SK-N-SH (cell line): ENCODE measurements around the gene NELFB. TPM values are rescaled to one million over a fixed set of nuclear protein-coding genes. Genes with fewer than 3 reads are reported as not detected.

ENCODE experiments used
- CTCF ChIA-PET: fragments of 300-600, 350-600 bp; formaldehyde crosslinking; extraction: SDS; loops from one replicate; lab custom pipeline; 2021; lab: Yijun Ruan, JAX
- POLR2A ChIA-PET: fragments of 350-600 bp; sonication (Branson Sonifier 250); formaldehyde crosslinking; extraction: SDS; loops from one replicate; lab custom pipeline; 2020; ENCODE audit warnings: antibody characterized with exemption, inconsistent platforms; lab: Yijun Ruan, JAX
- DNase-seq: peaks from one replicate; pipeline ENCODE4 v3.0.0; 2012
- H2AFZ ChIP-seq: fragments of 200-600 bp; sonication (generic); 2 replicates; pipeline ENCODE4 v1.8.1; 2016; ENCODE audit warnings: antibody characterized with exemption, mild to moderate bottlenecking, low read depth
- H3F3A ChIP-seq: fragments of 200-600 bp; sonication (generic); replicated peaks from 2 replicates; pipeline ENCODE3; 2016; ENCODE audit warnings: antibody characterized with exemption, mild to moderate bottlenecking; ENCODE audit not compliant: insufficient read depth
- H3K27ac ChIP-seq, 2 experiments: fragments of 200-500 bp in 1 of 2; fragments of 200-600 bp in 1 of 2; sonication (Bioruptor generic) in 1 of 2; sonication (generic), shearing (Covaris generic) in 1 of 2; 2 replicates each; pipeline versions ENCODE4 v1.5.1 to v1.6.1; 2014 to 2016; ENCODE audit warnings: low read depth in 2 of 2, inconsistent platforms in 1 of 2, low read length in 1 of 2, mild to moderate bottlenecking in 1 of 2, mixed read lengths in 1 of 2
- H3K27me3 ChIP-seq: fragments of 200-600 bp; sonication (generic), shearing (Covaris generic); 2 replicates; pipeline ENCODE4 v1.6.1; 2016; ENCODE audit warnings: mixed run types; ENCODE audit not compliant: insufficient read depth
- H3K36me3 ChIP-seq, 2 experiments: fragments of 200-500 bp in 1 of 2; fragments of 200-600 bp in 1 of 2; sonication (Bioruptor generic) in 1 of 2; sonication (generic) in 1 of 2; replicated peaks in 1 of 2; 2 replicates each; pipeline versions ENCODE3 to v1.5.1; 2014 to 2016; ENCODE audit warnings: low read length in 1 of 2, mild to moderate bottlenecking in 1 of 2; ENCODE audit not compliant: insufficient read depth in 2 of 2, control insufficient read depth in 1 of 2
- H3K4me1 ChIP-seq, 2 experiments: fragments of 200-500 bp in 1 of 2; fragments of 200-600 bp in 1 of 2; sonication (Bioruptor generic) in 1 of 2; sonication (generic), shearing (Covaris generic) in 1 of 2; 2 replicates each; pipeline versions ENCODE4 v1.5.1 to v1.6.1; 2014 to 2016; ENCODE audit warnings: low read depth in 1 of 2, low read length in 1 of 2, mixed run types in 1 of 2; ENCODE audit not compliant: insufficient read depth in 2 of 2, control insufficient read depth in 1 of 2
- H3K4me2 ChIP-seq: fragments of 200-600 bp; sonication (generic), shearing (Covaris generic); 2 replicates; pipeline ENCODE4 v1.6.1; 2017; ENCODE audit warnings: mixed run types
- H3K4me3 ChIP-seq, 2 experiments: fragments of 200-500 bp in 1 of 2; fragments of 200-600 bp in 1 of 2; sonication (Bioruptor generic) in 1 of 2; sonication (generic), shearing (Covaris generic) in 1 of 2; 2 replicates each; pipeline versions ENCODE4 v1.5.1 to v1.8.1; 2014 to 2016; ENCODE audit warnings: low read depth in 2 of 2, inconsistent platforms in 1 of 2, low read length in 1 of 2, mild to moderate bottlenecking in 1 of 2, mixed read lengths in 1 of 2, moderate library complexity in 1 of 2
- H3K79me2 ChIP-seq: fragments of 200-600 bp; sonication (generic); 2 replicates; pipeline ENCODE4 v1.8.1; 2017; ENCODE audit warnings: mild to moderate bottlenecking; ENCODE audit not compliant: insufficient read depth
- H3K9ac ChIP-seq: fragments of 200-600 bp; sonication (generic); 2 replicates; pipeline ENCODE4 v1.6.1; 2017; ENCODE audit warnings: mixed run types
- H3K9me2 ChIP-seq: fragments of 200-600 bp; sonication (generic); 2 replicates; pipeline ENCODE4 v1.6.1; 2017; ENCODE audit warnings: mixed run types
- H3K9me3 ChIP-seq: fragments of 200-600 bp; sonication (generic); 2 replicates; pipeline ENCODE4 v1.6.1; 2017; ENCODE audit warnings: mixed run types, mild to moderate bottlenecking, moderate library complexity
- H4K20me1 ChIP-seq: fragments of 200-600 bp; sonication (generic); 2 replicates; pipeline ENCODE4 v1.6.1; 2017; ENCODE audit warnings: mild to moderate bottlenecking, mixed run types; ENCODE audit not compliant: insufficient read depth
- CHD2 ChIP-seq: fragments of 150-350 bp; IDR thresholded peaks from 2 replicates; pipeline ENCODE4 v1.6.1; 2018; ENCODE audit warnings: low read length; ENCODE audit not compliant: partially characterized antibody
- ELF1 ChIP-seq: IDR thresholded peaks from 2 replicates; pipeline ENCODE4 v1.4.0; 2012
- EP300 ChIP-seq, 2 experiments: IDR thresholded peaks; 2 replicates each; pipeline versions ENCODE4 v1.4.0 to v1.6.1; 2012; ENCODE audit warnings: borderline replicate concordance in 1 of 2, low read depth in 1 of 2, low read length in 1 of 2
- EZH2phosphoT487 ChIP-seq: fragments of 200-600 bp; sonication (generic); IDR thresholded peaks from 2 replicates; pipeline ENCODE4 v1.6.1; 2017; ENCODE audit warnings: low read depth, mixed run types, mild to moderate bottlenecking, antibody characterized with exemption, moderate library complexity, borderline replicate concordance
- FOXM1 ChIP-seq: IDR thresholded peaks from 2 replicates; pipeline ENCODE4 v1.4.0; 2012; ENCODE audit warnings: low read depth, mild to moderate bottlenecking
- GATA2 ChIP-seq: sonication (generic); formaldehyde crosslinking; IDR thresholded peaks from 2 replicates; pipeline ENCODE4 v1.5.0; 2020; ENCODE audit warnings: mild to moderate bottlenecking, missing genetic modification reagents
- IRF3 ChIP-seq: fragments of 150-350 bp; IDR thresholded peaks from 2 replicates; pipeline ENCODE4 v1.6.1; 2016; ENCODE audit warnings: mild to moderate bottlenecking, low read depth, low read length
- JUND ChIP-seq: IDR thresholded peaks from 2 replicates; pipeline ENCODE4 v1.4.0; 2012
- MXI1 ChIP-seq: IDR thresholded peaks from 2 replicates; pipeline ENCODE4 v1.6.1; 2012; ENCODE audit warnings: mild to moderate bottlenecking, low read depth, low read length, improper control_type of control experiment
- NRF1 ChIP-seq: IDR thresholded peaks from 2 replicates; pipeline ENCODE4 v1.6.1; 2012; ENCODE audit warnings: low read depth, mild to moderate bottlenecking, low read length
- POLR2AphosphoS5 ChIP-seq: IDR thresholded peaks from 2 replicates; pipeline ENCODE4 v1.6.1; 2012; ENCODE audit warnings: low read depth, low read length
- RAD21 ChIP-seq: IDR thresholded peaks from 2 replicates; pipeline ENCODE4 v1.6.1; 2012; ENCODE audit warnings: mild to moderate bottlenecking, low read length
- RCOR1 ChIP-seq: fragments of 150-350 bp; IDR thresholded peaks from 2 replicates; pipeline ENCODE4 v1.6.1; 2017; ENCODE audit warnings: antibody characterized with exemption, low read length
- RFX5 ChIP-seq: IDR thresholded peaks from 2 replicates; pipeline ENCODE4 v1.6.1; 2012; ENCODE audit warnings: mild to moderate bottlenecking, improper control_type of control experiment, low read length
- RXRA ChIP-seq: IDR thresholded peaks from 2 replicates; pipeline ENCODE4 v1.4.0; 2012; ENCODE audit warnings: low read depth, mild to moderate bottlenecking, borderline replicate concordance
- SIN3A ChIP-seq: IDR thresholded peaks from 2 replicates; pipeline ENCODE4 v1.6.1; 2012; ENCODE audit warnings: low read depth, mild to moderate bottlenecking, low read length, moderate library complexity, borderline replicate concordance
- SMC3 ChIP-seq: IDR thresholded peaks from 2 replicates; pipeline ENCODE4 v1.6.1; 2012; ENCODE audit warnings: low read depth, low read length, improper control_type of control experiment
- TEAD4 ChIP-seq: IDR thresholded peaks from 2 replicates; pipeline ENCODE4 v1.4.0; 2012; ENCODE audit warnings: mild to moderate bottlenecking, borderline replicate concordance; ENCODE audit not compliant: insufficient read depth
- USF2 ChIP-seq: fragments of 150-350 bp; IDR thresholded peaks from 2 replicates; pipeline ENCODE4 v1.6.1; 2017; ENCODE audit warnings: antibody characterized with exemption, low read length, low read depth, borderline replicate concordance
- YY1 ChIP-seq: IDR thresholded peaks from 2 replicates; pipeline ENCODE4 v1.4.0; 2012; ENCODE audit warnings: low read depth, mild to moderate bottlenecking
- WGBS: methylation state at CpG from one replicate; pipeline ENCODE4 v1.1.6; 2017; ENCODE audit warnings: low lambda C conversion rate; 5-methylcytosine and 5-hydroxymethylcytosine counted together
- polyA plus RNA-seq, 3 experiments: library from polyadenylated mRNA; depleted of rRNA; stranded (reverse); fragments of >200 nt; gene quantifications; 2 replicates each; pipeline ENCODE4 v1.2.3, GENCODE V29; 2012
- TF ChIP-seq, protein P1 (sequence below): IDR thresholded peaks from 2 replicates; pipeline ENCODE4 v1.4.0; 2012; ENCODE audit warnings: low read depth, borderline replicate concordance

The NELFB gene
- polyA plus RNA-seq, 1 of the 3 experiments (the other 2 are of a cell fraction): 62.7 TPM

DNA sequence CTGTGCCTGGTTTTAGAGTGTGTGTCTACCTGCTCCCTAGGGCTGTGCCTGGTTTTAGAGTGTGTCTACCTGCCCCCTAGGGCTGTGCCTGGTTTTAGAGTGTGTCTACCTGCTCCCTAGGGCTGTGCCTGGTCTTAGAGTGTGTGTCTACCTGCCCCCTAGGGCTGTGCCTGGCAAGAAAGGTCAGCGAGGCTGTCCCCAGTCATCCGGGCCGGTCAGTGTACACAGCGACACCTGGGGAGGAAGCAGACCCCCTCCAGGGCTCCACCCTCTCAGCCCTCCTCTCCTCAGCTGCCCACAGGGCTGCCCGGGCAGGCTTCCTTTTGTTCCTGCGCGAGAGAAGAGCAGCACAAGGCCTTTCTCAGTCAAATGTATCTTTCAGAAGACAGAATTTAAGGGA is 42.8 kb downstream of the NELFB start (continued):
- TF ChIP-seq CHD2: no peak
- TF ChIP-seq EP300 (IDR thresholded peaks at IDR 0.05; ENCODE audit: borderline replicate concordance in 1 of 2, low read depth in 1 of 2, low read length in 1 of 2): no peak
- no peak for TF ChIP-seq FOXM1
- TF ChIP-seq, all 33 proteins: peak for 0

DNA sequence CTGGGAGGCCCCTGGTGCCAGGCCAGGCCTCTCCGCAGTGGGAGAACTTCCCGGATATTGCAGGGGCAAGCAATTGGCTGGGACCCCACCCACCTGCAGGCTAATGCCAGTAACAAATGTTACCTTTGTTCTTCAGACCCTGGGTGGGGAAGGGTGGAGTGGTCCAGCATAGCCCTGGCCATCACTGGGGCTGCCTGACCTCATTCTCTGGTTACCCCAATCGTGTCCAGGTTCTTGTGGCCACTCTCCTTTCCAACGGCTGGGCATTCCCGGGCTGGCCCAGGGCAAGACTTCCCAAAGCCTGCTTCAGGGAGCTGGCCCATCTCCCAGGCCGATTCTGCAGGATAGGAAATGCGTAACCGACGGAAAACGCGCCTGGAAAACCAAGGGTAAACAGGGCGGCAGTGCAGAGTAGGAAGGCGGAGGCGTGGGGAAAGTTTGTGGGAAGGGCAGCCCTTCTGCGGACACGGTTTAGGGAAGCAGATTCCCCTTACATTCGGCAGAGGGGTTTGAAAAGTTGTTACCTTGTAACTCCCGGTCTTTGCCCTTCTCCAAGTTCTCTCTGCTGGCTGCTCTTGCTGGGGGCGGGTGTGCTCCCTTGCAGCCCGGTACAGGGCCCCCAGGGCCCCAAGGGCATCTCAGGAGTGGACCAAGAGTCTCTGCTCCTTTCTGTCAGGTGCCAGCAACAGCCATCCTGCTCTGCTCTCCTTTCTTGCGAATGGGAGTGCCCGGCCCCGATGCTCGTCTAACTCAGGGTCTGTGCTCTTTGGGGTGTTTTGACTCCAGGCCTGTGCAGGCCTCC is 43.5 kb downstream of the NELFB start:
- ChIA-PET CTCF (interaction anchor here (1.3 to 2.1 kb wide), 2 partner anchors 62 to 145 kb away, joined by 3 to 7 read pairs; no protein-coding TSS in a partner anchor), POLR2A (no interaction called here)
- H3K4me1 ChIP-seq: peaks cover 0 to 32% of the 10 kb centered on the region in 2 experiments; a peak in 2 of 4 replicates
- no peaks in the 10 kb centered on the region for H3K9me3 ChIP-seq
- H3K9ac ChIP-seq: no peak overlapping the region
- H3K79me2 ChIP-seq: no peaks in the 10 kb centered on the region
- DNase-seq: no peak
- WGBS: 86% methylated on average over 17 of the region's 24 CpGs
- peaks cover 4% of the 10 kb centered on the region for H3F3A ChIP-seq
- H3K9me2 ChIP-seq: no peaks in the 10 kb centered on the region
- TF ChIP-seq MXI1 (no peak), RXRA (no peak), RCOR1 (no peak), RFX5 (no peak), GATA2 (no peak), RAD21 (no peak), SMC3 (no peak), TEAD4 (no peak)
- TF ChIP-seq, protein P1, sequence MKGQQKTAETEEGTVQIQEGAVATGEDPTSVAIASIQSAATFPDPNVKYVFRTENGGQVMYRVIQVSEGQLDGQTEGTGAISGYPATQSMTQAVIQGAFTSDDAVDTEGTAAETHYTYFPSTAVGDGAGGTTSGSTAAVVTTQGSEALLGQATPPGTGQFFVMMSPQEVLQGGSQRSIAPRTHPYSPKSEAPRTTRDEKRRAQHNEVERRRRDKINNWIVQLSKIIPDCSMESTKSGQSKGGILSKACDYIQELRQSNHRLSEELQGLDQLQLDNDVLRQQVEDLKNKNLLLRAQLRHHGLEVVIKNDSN: no peak
- H3K4me3 ChIP-seq: no peak overlapping the region
- no peaks in the 10 kb centered on the region for H4K20me1 ChIP-seq
- H3K27ac ChIP-seq: no peak overlapping the region
- no peaks in the 10 kb centered on the region for H3K36me3 ChIP-seq
- H3K4me2 ChIP-seq: no peak overlapping the region
- H3K27me3 ChIP-seq: no peaks in the 10 kb centered on the region
- no peak overlapping the region for H2AFZ ChIP-seq

DNA sequence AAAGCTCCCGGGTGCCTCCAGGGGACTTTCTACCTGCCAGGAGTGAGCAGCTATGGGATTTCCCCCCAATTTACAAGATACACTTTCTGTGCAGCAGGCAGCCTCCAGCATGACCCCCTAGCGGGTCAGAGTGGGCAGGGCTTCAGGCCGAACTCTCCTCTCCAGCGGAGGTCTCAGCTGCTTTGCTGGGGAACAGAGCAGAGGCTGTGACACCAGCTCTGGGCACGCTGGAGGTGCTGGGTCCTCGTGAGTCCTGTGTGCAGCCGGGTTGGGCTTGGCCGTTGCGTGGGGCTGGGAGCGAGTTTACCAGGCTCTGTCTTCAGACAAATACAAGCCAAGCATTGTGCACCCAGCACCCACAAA is 44.1 kb downstream of the NELFB start:
- Histone ChIP-seq H3K4me3 (no peak overlapping the region), H3K27me3 (no peaks in the 10 kb centered on the region), H3F3A (peaks cover 4% of the 10 kb centered on the region), H3K27ac (no peak overlapping the region), H3K9ac (no peak overlapping the region), H3K4me1 (peaks cover 0 to 32% of the 10 kb centered on the region in 2 experiments; a peak in 2 of 4 replicates), H3K79me2 (no peaks in the 10 kb centered on the region), H3K4me2 (no peak overlapping the region), H3K9me2 (no peaks in the 10 kb centered on the region), H2AFZ (no peak overlapping the region), H3K36me3 (no peaks in the 10 kb centered on the region), H3K9me3 (no peaks in the 10 kb centered on the region), H4K20me1 (no peaks in the 10 kb centered on the region)
- TF ChIP-seq IRF3: no peak
- TF ChIP-seq ELF1: no peak
- TF ChIP-seq NRF1: no peak
- TF ChIP-seq GATA2: no peak
- no peak for TF ChIP-seq JUND
- no peak for TF ChIP-seq SIN3A
- no peak for TF ChIP-seq EZH2phosphoT487
- TF ChIP-seq USF2: no peak
- no peak for TF ChIP-seq YY1
- no peak for TF ChIP-seq EP300 (IDR thresholded peaks at IDR 0.05; ENCODE audit: borderline replicate concordance in 1 of 2, low read depth in 1 of 2, low read length in 1 of 2)
- TF ChIP-seq RXRA: no peak
- no peak for TF ChIP-seq POLR2AphosphoS5
- WGBS: 91% methylated on average over 6 of the region's 10 CpGs
- ChIA-PET CTCF (interaction anchor here (2.1 kb wide), 1 partner anchor 63 kb away, joined by 7 read pairs; no protein-coding TSS in a partner anchor), POLR2A (no interaction called here)
- no peak for DNase-seq
